ENCODE results near the gene HTR3B. TPM values are rescaled to one million over a fixed set of nuclear protein-coding genes. Genes with fewer than 3 reads are reported as not detected.
A peak's percentile ranks its signal among the peaks of the same experiment; 100 is the strongest.

HTR3B gene
- polyA plus RNA-seq, 1 donor (not counting 4 experiments of a cell fraction or from before 2014, with no cell fraction given) = not detected

DNA sequence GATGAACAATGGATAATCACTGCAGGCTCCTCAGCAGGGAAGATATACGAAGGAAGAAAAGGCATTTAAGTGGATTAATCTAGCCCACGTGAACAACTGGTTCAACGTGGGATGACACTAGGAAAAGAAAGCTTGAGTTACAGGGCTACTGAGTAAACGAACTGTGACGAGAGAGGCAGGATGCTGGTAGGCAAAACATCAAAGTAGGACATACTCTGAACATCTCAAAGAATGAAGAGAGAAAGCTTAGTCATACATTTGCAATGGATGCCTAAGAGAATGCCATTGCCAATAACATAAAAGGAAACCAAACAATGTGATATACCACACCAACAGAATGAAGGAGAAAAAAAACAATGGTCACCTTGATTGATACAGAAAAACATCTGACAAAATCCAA is 42.2 kb upstream of the HTR3B start:
- H3K4me3 ChIP-seq (ENCODE audit: control insufficient read depth in 2 of 3, extremely low read depth in 1 of 3, insufficient read depth in 2 of 3, low read depth in 1 of 3, low read length in 3 of 3) = no peak overlapping the region
- no peaks in the 10 kb centered on the region for H3K9me1 ChIP-seq (ENCODE audit: control insufficient read depth, extremely low read depth, insufficient read depth, low read length)
- FAIRE-seq (peak; percentile 67), DNase-seq (ENCODE audit: low read depth, low spot score) (no peak)
- no peaks in the 10 kb centered on the region for H4K20me1 ChIP-seq (ENCODE audit: control insufficient read depth, extremely low read depth, insufficient read depth, low read length)
- H3K9ac ChIP-seq (ENCODE audit: control insufficient read depth, extremely low read depth, insufficient read depth, low read length) = no peak overlapping the region
- H3K36me3 ChIP-seq (ENCODE audit: control insufficient read depth in 2 of 2, extremely low read depth in 1 of 2, insufficient read depth in 2 of 2, low read length in 2 of 2) = no peaks in the 10 kb centered on the region
- H3K79me2 ChIP-seq (ENCODE audit: control insufficient read depth, insufficient read depth, low read length) = peaks cover 19% of the 10 kb centered on the region
- H3K9me3 ChIP-seq (ENCODE audit: control insufficient read depth, low read depth, low read length) = no peaks in the 10 kb centered on the region
- dilution Hi-C loops (cut with MboI; ENCODE audit: extremely low pct_ligation_motif_present, low sequenced_read_pairs) = no loop called here
- no peak overlapping the region for H3K4me2 ChIP-seq (ENCODE audit: control insufficient read depth, extremely low read depth, insufficient read depth, low read depth, low read length)
- peaks cover 19% of the 10 kb centered on the region for H3K4me1 ChIP-seq (ENCODE audit: control insufficient read depth, extremely low read depth, insufficient read depth, low read length)
- H3K27me3 ChIP-seq (ENCODE audit: control insufficient read depth, extremely low read depth, insufficient read depth, low read length) = no peaks in the 10 kb centered on the region
- TF ChIP-seq, protein P1, sequence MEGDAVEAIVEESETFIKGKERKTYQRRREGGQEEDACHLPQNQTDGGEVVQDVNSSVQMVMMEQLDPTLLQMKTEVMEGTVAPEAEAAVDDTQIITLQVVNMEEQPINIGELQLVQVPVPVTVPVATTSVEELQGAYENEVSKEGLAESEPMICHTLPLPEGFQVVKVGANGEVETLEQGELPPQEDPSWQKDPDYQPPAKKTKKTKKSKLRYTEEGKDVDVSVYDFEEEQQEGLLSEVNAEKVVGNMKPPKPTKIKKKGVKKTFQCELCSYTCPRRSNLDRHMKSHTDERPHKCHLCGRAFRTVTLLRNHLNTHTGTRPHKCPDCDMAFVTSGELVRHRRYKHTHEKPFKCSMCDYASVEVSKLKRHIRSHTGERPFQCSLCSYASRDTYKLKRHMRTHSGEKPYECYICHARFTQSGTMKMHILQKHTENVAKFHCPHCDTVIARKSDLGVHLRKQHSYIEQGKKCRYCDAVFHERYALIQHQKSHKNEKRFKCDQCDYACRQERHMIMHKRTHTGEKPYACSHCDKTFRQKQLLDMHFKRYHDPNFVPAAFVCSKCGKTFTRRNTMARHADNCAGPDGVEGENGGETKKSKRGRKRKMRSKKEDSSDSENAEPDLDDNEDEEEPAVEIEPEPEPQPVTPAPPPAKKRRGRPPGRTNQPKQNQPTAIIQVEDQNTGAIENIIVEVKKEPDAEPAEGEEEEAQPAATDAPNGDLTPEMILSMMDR (optimal IDR thresholded peaks at IDR 0.05 in 1 of 3, IDR thresholded peaks at IDR 0.05 in 1 of 3, conservative IDR thresholded peaks at IDR 0.05 in 1 of 3; ENCODE audit: extremely low read depth in 1 of 3, insufficient read depth in 2 of 3, low read length in 3 of 3) = no peak
- no peak for TF ChIP-seq EZH2 (IDR thresholded peaks at IDR 0.05; ENCODE audit: low read length)
- no peak overlapping the region for H3K27ac ChIP-seq (ENCODE audit: control insufficient read depth, insufficient read depth, low read length)
- no peak overlapping the region for H2AFZ ChIP-seq (ENCODE audit: control insufficient read depth, low read length)

DNA sequence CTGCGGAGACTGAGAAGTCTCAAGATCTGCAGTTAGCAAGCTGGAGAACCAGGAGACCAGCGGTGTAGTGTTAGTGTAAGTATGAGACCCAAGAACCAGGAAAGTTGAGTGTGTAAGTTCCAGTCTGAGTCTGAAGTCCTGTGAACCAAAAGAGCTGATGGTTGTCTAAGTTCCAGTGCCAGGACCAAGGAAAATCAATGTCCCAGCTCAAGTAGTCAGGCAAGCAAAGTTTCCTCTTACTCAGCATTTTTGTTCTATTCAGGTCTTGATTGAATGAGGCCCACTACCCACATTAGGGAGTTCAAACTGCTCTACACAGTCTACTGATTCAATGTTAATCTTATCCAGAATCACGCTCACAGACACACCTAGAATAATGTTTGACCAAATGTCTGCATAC is 40.2 kb upstream of the HTR3B start:
- Histone ChIP-seq H3K9me3 (ENCODE audit: control insufficient read depth, low read depth, low read length) (no peaks in the 10 kb centered on the region), H3K4me2 (ENCODE audit: control insufficient read depth, extremely low read depth, insufficient read depth, low read depth, low read length) (no peak overlapping the region), H3K9ac (ENCODE audit: control insufficient read depth, extremely low read depth, insufficient read depth, low read length) (no peak overlapping the region), H4K20me1 (ENCODE audit: control insufficient read depth, extremely low read depth, insufficient read depth, low read length) (no peaks in the 10 kb centered on the region), H3K9me1 (ENCODE audit: control insufficient read depth, extremely low read depth, insufficient read depth, low read length) (no peaks in the 10 kb centered on the region), H3K4me1 (ENCODE audit: control insufficient read depth, extremely low read depth, insufficient read depth, low read length) (peaks cover 12% of the 10 kb centered on the region), H3K27ac (ENCODE audit: control insufficient read depth, insufficient read depth, low read length) (no peak overlapping the region), H3K36me3 (ENCODE audit: control insufficient read depth in 2 of 2, extremely low read depth in 1 of 2, insufficient read depth in 2 of 2, low read length in 2 of 2) (no peaks in the 10 kb centered on the region), H3K27me3 (ENCODE audit: control insufficient read depth, extremely low read depth, insufficient read depth, low read length) (no peaks in the 10 kb centered on the region), H3K79me2 (ENCODE audit: control insufficient read depth, insufficient read depth, low read length) (peaks cover 15% of the 10 kb centered on the region), H3K4me3 (ENCODE audit: control insufficient read depth in 2 of 3, extremely low read depth in 1 of 3, insufficient read depth in 2 of 3, low read depth in 1 of 3, low read length in 3 of 3) (no peak overlapping the region), H2AFZ (ENCODE audit: control insufficient read depth, low read length) (no peak overlapping the region)
- FAIRE-seq (no peak), DNase-seq (ENCODE audit: low read depth, low spot score) (no peak)
- TF ChIP-seq EZH2 (IDR thresholded peaks at IDR 0.05; ENCODE audit: low read length) = no peak
- TF ChIP-seq, protein P1 (optimal IDR thresholded peaks at IDR 0.05 in 1 of 3, IDR thresholded peaks at IDR 0.05 in 1 of 3, conservative IDR thresholded peaks at IDR 0.05 in 1 of 3; ENCODE audit: extremely low read depth in 1 of 3, insufficient read depth in 2 of 3, low read length in 3 of 3) = no peak
- dilution Hi-C loops (cut with MboI; ENCODE audit: extremely low pct_ligation_motif_present, low sequenced_read_pairs) = no loop called here

All from keratinocyte (primary cell).